Omental fat pad (tissue), 4 donors: Measurements from ENCODE around the gene C3orf38. TPM values are rescaled to one million over a fixed set of nuclear protein-coding genes. Genes with fewer than 3 reads are reported as not detected.
"Not testable (repeated sequence)": the region's sequence is repeated elsewhere in the genome, so short reads cannot be mapped to it uniquely, and the experiment has no call there.

Experiments used
- ATAC-seq: fragments of 150-250 bp; one replicate; pipeline ENCODE4 v1.9.1; 2016; ENCODE audit warnings: mild to moderate bottlenecking, moderate library complexity; ENCODE audit not compliant: low FRiP score
- DNase-seq: peaks from one replicate; pipeline ENCODE4 v3.0.0-alpha.2; 2019; ENCODE audit warnings: low spot score
- total RNA-seq, 4 donors: library from RNA; depleted of rRNA; stranded (reverse); fragments of >200 nt; gene quantifications; one replicate each; pipeline ENCODE4 v1.1.0, GENCODE V29; 2016
- TF ChIP-seq, protein P1 (sequence below), 3 donors: fragments of 450-650 bp; IDR thresholded peaks; one replicate each; pipeline ENCODE4 v1.5.1; 2016 to 2017; ENCODE audit warnings: antibody characterized with exemption in 3 of 3, mild to moderate bottlenecking in 3 of 3, moderate library complexity in 2 of 3

Gene C3orf38
- total RNA-seq, 4 donors from 2014 or later: 12.2 to 23.6 (median 19.0) TPM

DNA sequence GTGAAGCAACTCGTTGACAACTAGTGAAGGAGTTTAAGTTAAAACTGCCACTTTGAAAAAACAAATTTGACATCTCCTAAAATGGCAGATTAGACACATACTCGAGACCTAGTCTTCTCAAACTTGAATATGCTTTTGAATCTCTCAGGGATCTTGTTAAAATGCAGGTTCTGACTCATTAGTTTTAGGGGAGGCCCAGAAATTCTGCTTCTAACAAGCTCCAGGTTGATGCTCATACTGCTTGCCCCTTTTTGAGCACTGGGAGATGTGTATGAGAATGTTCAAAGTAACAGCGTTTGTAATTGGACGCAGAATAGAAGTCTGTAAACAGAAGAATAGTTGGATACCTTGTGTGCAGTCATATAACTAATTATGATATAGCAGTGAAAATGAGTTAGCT is 1.6 kb downstream of the C3orf38 start:
- TF ChIP-seq, protein P1, sequence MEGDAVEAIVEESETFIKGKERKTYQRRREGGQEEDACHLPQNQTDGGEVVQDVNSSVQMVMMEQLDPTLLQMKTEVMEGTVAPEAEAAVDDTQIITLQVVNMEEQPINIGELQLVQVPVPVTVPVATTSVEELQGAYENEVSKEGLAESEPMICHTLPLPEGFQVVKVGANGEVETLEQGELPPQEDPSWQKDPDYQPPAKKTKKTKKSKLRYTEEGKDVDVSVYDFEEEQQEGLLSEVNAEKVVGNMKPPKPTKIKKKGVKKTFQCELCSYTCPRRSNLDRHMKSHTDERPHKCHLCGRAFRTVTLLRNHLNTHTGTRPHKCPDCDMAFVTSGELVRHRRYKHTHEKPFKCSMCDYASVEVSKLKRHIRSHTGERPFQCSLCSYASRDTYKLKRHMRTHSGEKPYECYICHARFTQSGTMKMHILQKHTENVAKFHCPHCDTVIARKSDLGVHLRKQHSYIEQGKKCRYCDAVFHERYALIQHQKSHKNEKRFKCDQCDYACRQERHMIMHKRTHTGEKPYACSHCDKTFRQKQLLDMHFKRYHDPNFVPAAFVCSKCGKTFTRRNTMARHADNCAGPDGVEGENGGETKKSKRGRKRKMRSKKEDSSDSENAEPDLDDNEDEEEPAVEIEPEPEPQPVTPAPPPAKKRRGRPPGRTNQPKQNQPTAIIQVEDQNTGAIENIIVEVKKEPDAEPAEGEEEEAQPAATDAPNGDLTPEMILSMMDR (IDR thresholded peaks at IDR 0.05): no peak
- ATAC-seq (no peak), DNase-seq (no peak)

DNA sequence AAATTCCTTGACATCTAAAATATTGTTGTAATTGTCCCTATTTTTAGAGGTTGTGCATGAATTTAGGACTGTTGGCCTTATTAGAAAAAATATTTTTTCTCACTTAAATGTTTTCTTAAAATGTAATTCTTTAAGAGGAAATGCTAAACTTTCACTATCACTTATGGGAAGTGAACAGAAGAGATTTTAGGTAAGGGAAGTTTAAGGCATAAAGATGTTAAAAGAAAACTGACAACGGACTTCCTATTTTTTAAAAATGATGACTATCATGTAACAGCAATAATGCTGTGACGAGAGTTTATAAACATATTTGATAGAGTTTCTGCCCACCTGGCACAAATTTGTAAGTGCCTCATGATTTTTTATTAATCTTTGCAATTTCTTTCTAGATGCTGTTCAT is 3.1 kb downstream of the C3orf38 start:
- no peak for ATAC-seq

DNA sequence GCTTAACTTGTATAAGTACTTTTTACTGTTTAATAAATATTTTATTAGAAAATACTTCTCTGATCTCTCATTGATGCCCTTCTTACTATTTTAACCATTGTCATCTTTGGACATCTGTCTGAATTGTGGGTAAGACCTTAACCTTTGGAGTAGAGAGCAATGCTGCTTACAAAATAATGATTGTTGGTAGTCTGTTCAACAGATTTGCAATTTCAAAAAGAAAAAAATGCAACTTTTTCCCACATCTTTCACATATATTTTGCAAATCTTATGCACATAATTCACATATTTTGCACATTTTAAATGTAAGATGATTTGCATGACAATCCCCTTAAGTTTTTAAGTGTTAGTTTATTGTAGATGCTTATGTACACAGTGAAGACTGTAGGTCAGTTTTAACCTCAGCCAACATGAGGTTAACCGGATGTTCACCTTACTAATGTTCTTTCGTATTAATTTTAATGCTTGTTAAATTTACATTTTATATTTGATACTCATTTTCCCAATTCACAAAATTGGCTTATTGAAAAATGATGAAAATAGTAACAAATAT is 16.7 kb downstream of the C3orf38 start:
- TF ChIP-seq, protein P1 (IDR thresholded peaks at IDR 0.05): no peak
- ATAC-seq: no peak
- DNase-seq: no peak

More for the DNA sequence above, 3.1 kb downstream of the C3orf38 start:
- no peak for DNase-seq
- TF ChIP-seq, protein P1 (IDR thresholded peaks at IDR 0.05): no peak

DNA sequence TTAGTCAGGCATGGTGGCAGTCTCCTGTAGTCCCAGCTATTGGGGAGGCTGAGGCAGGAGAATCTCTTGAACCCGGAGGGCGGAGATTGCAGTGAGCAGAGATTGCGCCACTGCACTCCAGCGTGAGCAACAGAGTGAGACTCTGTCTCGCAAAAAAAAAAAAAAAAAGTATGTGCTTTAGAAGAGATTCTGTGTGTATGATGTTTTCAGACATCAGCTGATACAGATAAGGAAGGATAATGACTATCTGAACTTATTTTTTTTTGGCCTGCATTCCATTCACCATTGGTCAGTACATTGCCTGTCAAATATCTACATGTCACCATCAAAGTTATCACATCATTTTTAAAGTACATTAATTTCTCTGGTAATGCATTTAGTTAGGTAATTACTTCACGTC is 17.4 kb downstream of the C3orf38 start:
- ATAC-seq (no peak), DNase-seq (no peak)
- TF ChIP-seq, protein P1 (IDR thresholded peaks at IDR 0.05): no peak

DNA sequence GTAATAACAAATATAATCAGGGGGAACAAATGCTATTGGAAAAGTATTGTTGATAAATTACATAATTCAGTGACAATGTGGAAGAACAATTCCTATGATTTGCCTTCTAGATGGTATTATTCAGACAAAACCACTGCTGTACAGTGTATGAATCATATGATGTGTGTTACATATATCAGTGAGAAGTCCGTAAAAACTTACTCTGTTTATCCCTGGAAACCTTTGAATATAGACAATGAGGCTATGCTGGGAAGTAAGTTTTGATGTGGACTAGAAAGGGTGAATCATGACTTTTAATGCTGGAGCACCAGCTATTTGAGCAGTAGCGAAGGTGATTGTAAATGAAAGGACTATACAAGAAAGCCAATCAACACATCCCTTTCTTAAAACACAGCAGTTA is 17.9 kb downstream of the C3orf38 start:
- TF ChIP-seq, protein P1 (IDR thresholded peaks at IDR 0.05): no peak
- ATAC-seq: no peak
- DNase-seq: no peak

DNA sequence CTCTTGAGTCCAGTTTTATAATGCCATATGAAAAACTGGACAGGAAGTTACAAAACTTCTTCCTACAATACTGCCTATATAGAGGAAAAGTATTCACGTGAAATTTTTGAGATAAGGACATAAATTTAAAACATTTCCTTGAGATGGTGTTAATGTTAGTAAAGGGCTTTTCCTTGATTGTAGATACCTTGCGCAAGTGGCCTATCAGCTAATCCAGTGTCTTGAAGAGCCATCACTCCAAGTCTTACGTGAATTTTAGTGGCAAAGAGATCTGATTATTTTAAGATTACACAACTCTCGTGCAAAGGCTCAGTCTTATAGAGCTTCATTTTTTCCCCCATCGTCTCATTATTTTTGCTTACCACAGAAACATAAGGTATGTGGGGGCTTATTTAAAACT is 18.4 kb downstream of the C3orf38 start:
- DNase-seq: no peak
- TF ChIP-seq, protein P1 (IDR thresholded peaks at IDR 0.05): no peak
- ATAC-seq: no peak

DNA sequence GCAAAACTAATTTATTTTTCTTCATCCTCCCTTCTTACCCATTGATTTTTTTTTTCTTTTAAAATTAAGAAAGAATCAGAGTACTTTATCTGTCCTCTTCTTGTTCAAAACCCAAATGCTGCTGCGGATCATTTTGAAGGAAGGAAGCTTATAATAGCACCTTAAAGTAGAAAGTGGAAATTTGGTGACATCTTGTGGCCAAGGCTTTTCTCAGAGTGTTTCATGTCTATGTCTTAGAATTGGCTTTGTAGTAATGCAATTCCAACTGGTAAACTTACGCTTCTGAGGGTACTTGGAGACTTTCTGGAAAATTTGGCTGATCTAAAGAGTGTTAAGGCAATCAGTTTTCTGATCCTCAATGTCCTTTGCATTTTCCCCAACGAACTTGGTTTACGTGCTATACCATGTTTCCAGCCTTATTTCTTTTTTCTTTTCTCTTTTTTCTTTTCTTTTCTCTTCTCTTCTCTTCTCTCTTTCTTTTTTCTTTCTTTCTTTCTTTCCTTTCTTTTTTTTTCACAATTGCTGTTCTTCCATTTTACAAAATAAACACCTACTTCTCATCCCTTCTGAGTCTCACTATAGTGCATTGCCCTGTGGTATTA is 30.7 kb downstream of the C3orf38 start:
- no peak for DNase-seq
- TF ChIP-seq, protein P1 (IDR thresholded peaks at IDR 0.05): no peak
- ATAC-seq: no peak

DNA sequence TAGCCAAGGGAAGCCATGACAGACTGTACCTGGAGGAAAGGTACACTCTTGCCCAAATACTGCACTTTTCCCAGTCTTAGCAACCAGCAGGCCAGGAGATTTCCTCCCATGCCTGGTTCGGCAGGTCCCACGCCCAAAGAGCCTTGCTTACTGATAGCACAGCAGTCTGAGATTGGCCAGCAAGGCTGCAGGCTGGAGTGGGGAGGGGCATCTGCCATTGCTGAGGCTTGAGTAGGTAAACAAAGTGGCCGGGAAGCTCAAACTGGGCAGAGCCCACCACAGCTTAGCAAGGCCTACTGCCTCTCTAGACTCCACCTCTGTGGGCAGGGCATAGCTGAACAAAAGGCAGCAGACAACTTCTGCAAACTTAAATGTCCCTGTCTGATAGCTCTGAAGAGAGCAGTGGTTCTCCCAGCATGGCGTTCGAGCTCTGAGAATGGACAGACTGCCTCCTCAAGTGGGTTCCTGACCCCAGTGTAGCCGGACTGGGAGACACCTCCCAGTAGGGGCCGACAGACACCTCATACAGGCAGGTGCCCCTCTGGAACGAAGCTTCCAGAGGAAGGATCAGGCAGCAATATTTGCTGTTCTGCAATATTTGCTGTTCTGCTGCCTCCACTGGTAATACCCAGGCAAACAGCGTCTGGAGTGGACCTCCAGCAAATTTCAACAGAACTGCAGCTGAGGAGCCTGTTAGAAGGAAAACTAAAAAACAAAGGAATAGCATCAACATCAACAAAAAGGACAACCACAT is 32.6 kb downstream of the C3orf38 start:
- not testable (repeated sequence) for ATAC-seq, DNase-seq
